SIG-M5 treated with dmso at 0.1 percent for 504 hours (cell line): ENCODE data around the gene LAPTM5.
A peak's percentile ranks its signal among the peaks of the same experiment; 100 is the strongest.

Source experiments
- DNase-seq: peaks from one replicate; lab custom pipeline; 2025; ENCODE audit not compliant: unreplicated experiment; lab: John Stamatoyannopoulos, UW

The LAPTM5 gene

GRCh38 chr1:30745156-30745833 is 12.3 kb downstream of the LAPTM5 start:
- DNase-seq: no peak

GRCh38 chr1:30744060-30744756 is 13.4 kb downstream of the LAPTM5 start:
- no peak for DNase-seq

DNA sequence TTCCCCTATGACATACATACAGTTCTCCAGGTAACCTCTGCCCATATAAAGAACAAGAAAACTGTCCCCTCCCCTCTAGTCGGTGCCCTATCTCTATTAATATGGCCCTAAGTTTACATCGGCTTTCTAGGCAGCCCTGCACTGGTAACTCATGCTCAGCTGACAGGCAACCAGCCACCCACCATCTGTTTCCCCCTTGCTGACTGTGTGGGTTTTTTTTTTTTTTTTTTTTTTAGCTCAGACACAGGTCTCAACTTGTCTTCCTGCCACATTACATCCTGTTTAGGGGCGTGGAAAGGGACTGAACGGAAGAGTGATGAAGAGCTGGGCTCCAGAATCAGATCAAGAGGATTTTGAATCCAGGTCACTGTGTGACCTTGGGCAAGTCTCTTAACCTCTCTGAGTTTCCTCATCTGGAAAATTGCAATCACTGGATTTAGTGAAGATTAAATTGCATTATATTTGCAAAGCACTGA is 14.0 kb downstream of the LAPTM5 start:
- no peak for DNase-seq

DNA sequence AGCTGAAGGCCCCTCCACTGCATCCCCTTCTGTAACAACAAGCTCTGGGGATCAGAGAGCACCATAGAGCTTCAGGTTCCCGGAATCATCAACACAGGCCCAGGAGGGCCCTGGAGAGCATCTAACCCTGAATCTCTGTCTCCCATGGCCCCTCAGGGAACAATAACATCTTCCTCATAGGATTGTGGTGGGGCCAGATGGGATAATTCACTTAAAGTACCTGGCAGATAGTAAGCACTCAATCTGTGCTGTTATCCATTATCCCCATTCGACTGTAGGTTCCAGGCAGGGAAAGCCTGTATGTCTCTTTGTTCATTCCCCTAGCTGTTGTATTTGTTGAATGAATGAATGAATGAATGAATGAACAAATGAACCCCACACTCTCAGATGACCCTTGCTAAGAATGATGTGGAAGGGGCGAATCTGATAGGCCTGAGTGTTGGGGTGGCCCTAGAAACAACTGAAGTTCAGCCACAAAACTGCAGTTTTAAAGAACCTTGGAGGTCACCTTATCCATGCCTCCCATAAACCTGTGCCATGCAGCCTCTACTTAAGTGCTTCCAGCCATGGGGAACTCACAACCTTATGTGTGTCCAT is 14.5 kb downstream of the LAPTM5 start:
- DNase-seq: no peak

DNA sequence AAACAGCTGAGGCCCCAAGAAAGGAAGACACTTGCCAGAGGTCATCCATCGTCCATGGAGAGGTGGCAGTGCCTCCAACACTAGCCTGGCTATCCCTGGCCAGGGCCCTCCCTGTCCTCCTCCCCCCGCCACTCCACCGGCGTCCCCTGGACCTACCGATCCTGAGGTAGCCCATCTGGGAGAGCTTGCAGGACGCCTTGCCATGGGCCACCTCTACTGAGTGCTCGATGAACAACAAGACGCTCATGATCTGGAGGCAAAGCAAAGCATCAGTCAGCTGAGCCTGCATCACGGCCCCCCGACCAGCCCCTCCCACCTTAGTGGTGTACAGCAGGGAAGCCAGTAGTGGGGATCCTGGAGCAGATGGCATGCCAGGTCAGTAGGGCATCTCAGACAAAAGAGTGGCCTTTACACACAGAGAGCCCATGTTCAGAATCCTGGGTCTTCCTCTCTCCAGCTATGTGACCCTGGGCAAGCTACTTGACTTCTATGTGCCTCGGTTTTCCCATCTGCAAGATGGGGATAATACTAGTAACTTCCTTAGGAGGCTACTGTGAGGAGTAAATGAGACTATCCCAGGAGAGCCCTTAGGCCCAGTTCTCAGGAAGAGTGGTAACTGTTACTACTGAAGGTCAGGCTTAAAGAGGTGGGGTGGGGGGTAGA is 15.1 kb downstream of the LAPTM5 start:
- no peak for DNase-seq

- DNase-seq: peak; percentile 35
These were observed 16.2 kb downstream of the LAPTM5 start for GRCh38 chr1:30741239-30741894.

- DNase-seq: no peak
These were observed 17.0 kb downstream of the LAPTM5 start for GRCh38 chr1:30740251-30741238.

GRCh38 chr1:30739601-30740000 is 18.0 kb downstream of the LAPTM5 start:
- DNase-seq: no peak

DNA sequence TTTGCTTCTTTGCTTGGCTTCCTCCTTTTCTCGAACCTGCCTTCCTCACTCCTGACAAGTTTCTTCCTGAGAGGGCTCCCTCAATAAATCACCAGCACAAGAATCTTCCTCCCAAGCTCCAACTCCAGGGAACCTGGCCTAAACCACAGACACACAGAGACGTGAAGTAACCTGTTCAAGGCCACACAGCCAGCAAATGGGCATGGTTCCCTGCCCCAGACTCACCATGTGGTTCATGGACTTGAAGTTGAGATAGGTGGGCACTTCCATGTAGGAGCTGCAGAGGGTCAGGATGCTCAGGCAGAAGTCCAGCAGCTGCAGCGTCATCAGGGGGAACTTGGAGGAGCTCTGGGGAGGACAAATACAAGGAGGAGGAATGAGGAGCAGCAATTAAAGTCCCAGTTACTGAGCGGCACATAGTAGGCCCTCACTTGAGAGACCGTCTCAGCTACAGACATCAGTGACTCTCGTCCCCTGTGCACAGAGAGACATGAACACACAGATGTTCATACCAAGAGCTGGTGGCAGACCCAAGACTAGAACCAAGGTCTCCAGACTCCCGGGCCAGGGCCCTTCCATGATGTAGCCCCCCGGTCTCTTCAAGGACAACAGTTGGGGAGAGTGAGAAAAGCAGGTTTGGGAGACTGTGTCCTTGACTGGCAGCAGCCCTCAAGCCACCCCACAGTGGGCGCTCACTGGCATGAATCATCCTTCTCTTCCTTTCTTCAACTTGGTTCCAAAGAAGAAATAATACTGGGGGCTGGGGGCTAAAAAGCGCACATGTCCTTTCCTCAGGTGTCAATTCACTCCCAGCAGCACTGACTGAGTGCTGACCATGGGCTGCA is 18.6 kb downstream of the LAPTM5 start:
- no peak for DNase-seq

- DNase-seq: no peak
These were observed 19.4 kb downstream of the LAPTM5 start for GRCh38 chr1:30738040-30738714.

- no peak for DNase-seq
These were observed 20.1 kb downstream of the LAPTM5 start for GRCh38 chr1:30737357-30738039.

GRCh38 chr1:30735668-30736498 is 21.7 kb downstream of the LAPTM5 start:
- DNase-seq: no peak

GRCh38 chr1:30735124-30735523 is 22.4 kb downstream of the LAPTM5 start:
- no peak for DNase-seq

GRCh38 chr1:30734580-30734979 is 23.0 kb downstream of the LAPTM5 start:
- no peak for DNase-seq

GRCh38 chr1:30734106-30734505 is 23.5 kb downstream of the LAPTM5 start:
- no peak for DNase-seq

- no peak for DNase-seq
These were observed 24.1 kb downstream of the LAPTM5 start for GRCh38 chr1:30733493-30733892.
